HG03045 (cell line): Measurements from ENCODE around the gene SNX22.

Experiments used
- ATAC-seq: cut with Tn5 transposase; IDR thresholded peaks from one replicate; pipeline ENCODE4 v1.9.1; 2021; ENCODE audit warnings: mild to moderate bottlenecking, moderate library complexity; ENCODE audit not compliant: unreplicated experiment

The SNX22 gene

GRCh38 chr15:64133623-64134344 lies 17.7 kb upstream of the SNX22 start:
- no peak for ATAC-seq

GRCh38 chr15:64134345-64134829 lies 17.1 kb upstream of the SNX22 start:
- ATAC-seq = no peak

- no peak for ATAC-seq
Measured at GRCh38 chr15:64136347-64136746, 15.2 kb upstream of the SNX22 start.

- no peak for ATAC-seq
Measured at GRCh38 chr15:64137226-64137833, 14.2 kb upstream of the SNX22 start.

- ATAC-seq = no peak
Measured at GRCh38 chr15:64138331-64138941, 13.1 kb upstream of the SNX22 start.

- ATAC-seq = no peak
Measured at GRCh38 chr15:64141798-64142512, 9.6 kb upstream of the SNX22 start.

- ATAC-seq = no peak
Measured at GRCh38 chr15:64143276-64143675, 8.3 kb upstream of the SNX22 start.

- no peak for ATAC-seq
Measured at GRCh38 chr15:64144192-64144564, 7.4 kb upstream of the SNX22 start.

GRCh38 chr15:64144565-64145281 lies 6.8 kb upstream of the SNX22 start:
- ATAC-seq = peak; percentile 56

- no peak for ATAC-seq
Measured at GRCh38 chr15:64146041-64146440, 5.5 kb upstream of the SNX22 start.

GRCh38 chr15:64146520-64146884 lies 5.0 kb upstream of the SNX22 start:
- no peak for ATAC-seq

GRCh38 chr15:64146885-64147681 lies 4.4 kb upstream of the SNX22 start:
- ATAC-seq = no peak

GRCh38 chr15:64148168-64148567 lies 3.4 kb upstream of the SNX22 start:
- no peak for ATAC-seq

- ATAC-seq = no peak
Measured at GRCh38 chr15:64148581-64148980, 3.0 kb upstream of the SNX22 start.

- ATAC-seq = no peak
Measured at GRCh38 chr15:64149424-64149823, 2.1 kb upstream of the SNX22 start.

GRCh38 chr15:64149893-64150578 lies 1.5 kb upstream of the SNX22 start:
- ATAC-seq = no peak

GRCh38 chr15:64152507-64153387 lies 1.2 kb downstream of the SNX22 start:
- ATAC-seq = peak; percentile 20

GRCh38 chr15:64153480-64154367 lies 2.2 kb downstream of the SNX22 start:
- peak; percentile 59 for ATAC-seq
